ENCODE results near the gene MBNL2.

The MBNL2 gene

GRCh38 chr13:97339019-97339987 is 117.2 kb downstream of the MBNL2 start:
- no peak for DNase-seq (ENCODE audit: low read depth)
- TF ChIP-seq, protein P1, sequence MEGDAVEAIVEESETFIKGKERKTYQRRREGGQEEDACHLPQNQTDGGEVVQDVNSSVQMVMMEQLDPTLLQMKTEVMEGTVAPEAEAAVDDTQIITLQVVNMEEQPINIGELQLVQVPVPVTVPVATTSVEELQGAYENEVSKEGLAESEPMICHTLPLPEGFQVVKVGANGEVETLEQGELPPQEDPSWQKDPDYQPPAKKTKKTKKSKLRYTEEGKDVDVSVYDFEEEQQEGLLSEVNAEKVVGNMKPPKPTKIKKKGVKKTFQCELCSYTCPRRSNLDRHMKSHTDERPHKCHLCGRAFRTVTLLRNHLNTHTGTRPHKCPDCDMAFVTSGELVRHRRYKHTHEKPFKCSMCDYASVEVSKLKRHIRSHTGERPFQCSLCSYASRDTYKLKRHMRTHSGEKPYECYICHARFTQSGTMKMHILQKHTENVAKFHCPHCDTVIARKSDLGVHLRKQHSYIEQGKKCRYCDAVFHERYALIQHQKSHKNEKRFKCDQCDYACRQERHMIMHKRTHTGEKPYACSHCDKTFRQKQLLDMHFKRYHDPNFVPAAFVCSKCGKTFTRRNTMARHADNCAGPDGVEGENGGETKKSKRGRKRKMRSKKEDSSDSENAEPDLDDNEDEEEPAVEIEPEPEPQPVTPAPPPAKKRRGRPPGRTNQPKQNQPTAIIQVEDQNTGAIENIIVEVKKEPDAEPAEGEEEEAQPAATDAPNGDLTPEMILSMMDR (IDR thresholded peaks at IDR 0.05; ENCODE audit: insufficient read depth, low read depth, low read length, missing control alignments): no peak
- no peak overlapping the region for H3K4me3 ChIP-seq (ENCODE audit: low read length)

DNA sequence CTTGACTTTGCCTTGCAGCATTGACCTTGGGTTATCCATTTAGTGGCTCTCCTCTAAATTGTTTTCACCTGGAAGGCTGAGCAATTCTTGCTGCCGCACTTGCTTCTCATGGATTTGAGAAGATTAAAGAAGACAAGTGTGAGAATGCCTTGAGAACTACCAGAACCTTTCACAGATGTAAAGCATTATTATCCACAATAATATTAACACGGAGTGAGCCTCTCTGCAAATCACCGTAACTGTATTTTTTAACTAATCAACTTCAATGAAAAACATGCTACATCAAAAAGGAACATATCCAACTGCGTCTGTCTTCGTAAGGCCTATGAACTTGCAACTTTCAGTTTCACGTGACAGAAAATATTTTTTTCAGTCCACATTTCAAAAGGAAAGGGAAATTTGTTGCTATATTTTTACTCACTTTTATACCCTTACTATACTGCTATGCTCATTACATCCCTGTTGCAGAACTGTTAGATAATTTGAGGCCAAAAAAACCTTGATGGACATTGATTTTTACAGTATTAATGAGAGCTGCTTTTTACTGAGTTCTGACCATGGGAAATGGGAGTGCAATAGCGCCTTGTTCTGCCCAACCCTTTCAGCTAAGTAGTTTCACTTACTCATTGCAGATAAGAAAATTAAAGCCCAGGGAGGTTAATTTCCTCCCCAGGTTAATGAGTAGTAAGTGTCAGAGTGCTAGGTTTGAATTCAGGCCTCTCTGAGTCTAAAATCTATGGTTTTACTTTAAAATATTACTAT is 118.0 kb downstream of the MBNL2 start:
- TF ChIP-seq, protein P1 (IDR thresholded peaks at IDR 0.05; ENCODE audit: insufficient read depth, low read depth, low read length, missing control alignments): no peak
- no peak for DNase-seq (ENCODE audit: low read depth)
- no peak overlapping the region for H3K4me3 ChIP-seq (ENCODE audit: low read length)

DNA sequence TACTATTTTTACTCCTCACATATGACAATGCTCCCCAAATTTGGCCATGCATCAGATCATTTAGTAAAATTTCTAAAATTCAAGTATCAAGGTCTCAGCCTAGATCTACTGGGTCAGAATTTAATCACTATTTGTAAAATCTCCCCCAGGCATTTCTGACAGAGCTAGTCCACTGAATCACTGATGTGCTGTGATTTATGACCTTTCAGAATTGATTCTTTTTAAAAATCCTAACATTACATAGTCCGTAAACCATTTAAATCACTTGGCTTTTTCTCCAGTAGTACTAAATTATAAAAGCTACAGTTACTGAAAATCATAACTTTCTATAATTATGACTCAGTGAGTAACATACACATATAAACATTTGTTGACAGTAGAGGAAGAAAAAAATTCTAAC is 119.0 kb downstream of the MBNL2 start:
- TF ChIP-seq, protein P1 (IDR thresholded peaks at IDR 0.05; ENCODE audit: insufficient read depth, low read depth, low read length, missing control alignments): no peak
- no peak for DNase-seq (ENCODE audit: low read depth)
- no peak overlapping the region for H3K4me3 ChIP-seq (ENCODE audit: low read length)

DNA sequence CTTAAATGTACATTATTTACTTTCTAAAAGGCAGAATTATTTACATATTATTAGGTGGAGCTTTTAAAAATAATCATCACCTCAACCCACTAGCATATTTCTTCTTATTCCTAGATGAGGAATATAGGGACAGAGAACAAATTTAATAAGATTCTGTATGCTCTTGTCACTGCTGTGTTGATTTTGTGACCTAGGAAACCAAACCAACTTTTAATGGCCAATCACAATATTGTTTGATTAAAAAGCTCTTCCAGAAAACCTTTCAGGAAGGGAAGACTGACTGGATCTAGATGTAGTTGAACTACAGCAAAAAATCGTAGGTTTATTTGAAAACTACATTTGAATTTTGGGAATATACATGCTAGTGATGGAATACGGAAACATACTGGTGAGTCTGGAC is 120.0 kb downstream of the MBNL2 start:
- no peak overlapping the region for H3K4me3 ChIP-seq (ENCODE audit: low read length)
- TF ChIP-seq, protein P1 (IDR thresholded peaks at IDR 0.05; ENCODE audit: insufficient read depth, low read depth, low read length, missing control alignments): no peak
- no peak for DNase-seq (ENCODE audit: low read depth)

- H3K4me3 ChIP-seq (ENCODE audit: low read length): no peak overlapping the region
- TF ChIP-seq, protein P1 (IDR thresholded peaks at IDR 0.05; ENCODE audit: insufficient read depth, low read depth, low read length, missing control alignments): no peak
- no peak for DNase-seq (ENCODE audit: low read depth)
These were observed 120.8 kb downstream of the MBNL2 start for GRCh38 chr13:97342936-97343335.

- TF ChIP-seq, protein P1 (IDR thresholded peaks at IDR 0.05; ENCODE audit: insufficient read depth, low read depth, low read length, missing control alignments): peak; percentile 77
- no peak overlapping the region for H3K4me3 ChIP-seq (ENCODE audit: low read length)
- peak; percentile 68 for DNase-seq (ENCODE audit: low read depth)
These were observed 122.4 kb downstream of the MBNL2 start for GRCh38 chr13:97344265-97345175.
